MCF 10A (cell line): ENCODE data around the gene OSBPL2. TPM values are rescaled to one million over a fixed set of nuclear protein-coding genes. Genes with fewer than 3 reads are reported as not detected.

ENCODE experiments used
- BruUV-seq: library from RNA; stranded (reverse); fragments of 400-500 nt; replicated peaks from 2 replicates; lab custom pipeline; 2021; lab: Mats Ljungman, UMichigan
- CTCF ChIA-PET: fragments of 300-600 bp; sonication (Branson Sonifier 250); formaldehyde crosslinking; extraction: SDS; loops from one replicate; lab custom pipeline; 2021; ENCODE audit warnings: antibody characterized with exemption, inconsistent platforms; lab: Yijun Ruan, JAX
- POLR2A ChIA-PET: fragments of 300-600, 350-650 bp; sonication (Branson Sonifier 250); formaldehyde crosslinking; extraction: SDS; loops from one replicate; lab custom pipeline; 2020; ENCODE audit warnings: antibody characterized with exemption, inconsistent platforms; lab: Yijun Ruan, JAX
- DNase-seq: peaks from one replicate; pipeline ENCODE4 v3.0.0-alpha.2; 2018; ENCODE audit not compliant: unreplicated experiment
- H3K27ac Mint-ChIP-seq: one replicate; pipeline ENCODE4 v1.8.0; 2022; ENCODE audit warnings: mild to moderate bottlenecking, low read depth, mixed read lengths; ENCODE audit not compliant: unreplicated experiment
- H3K27me3 Mint-ChIP-seq: one replicate; pipeline ENCODE4 v1.8.0; 2022; ENCODE audit warnings: mixed read lengths; ENCODE audit not compliant: insufficient read depth, unreplicated experiment
- H3K36me3 Mint-ChIP-seq: one replicate; pipeline ENCODE4 v1.8.0; 2022; ENCODE audit warnings: mild to moderate bottlenecking, moderate library complexity, mixed read lengths; ENCODE audit not compliant: insufficient read depth, unreplicated experiment
- H3K4me1 Mint-ChIP-seq: one replicate; pipeline ENCODE4 v1.8.0; 2022; ENCODE audit warnings: mixed read lengths; ENCODE audit not compliant: insufficient read depth, unreplicated experiment
- H3K4me3 Mint-ChIP-seq: one replicate; pipeline ENCODE4 v1.8.0; 2022; ENCODE audit warnings: mild to moderate bottlenecking, moderate library complexity, mixed read lengths; ENCODE audit not compliant: unreplicated experiment
- H3K9me3 Mint-ChIP-seq: one replicate; pipeline ENCODE4 v1.8.0; 2022; ENCODE audit warnings: mixed read lengths; ENCODE audit not compliant: unreplicated experiment
- CTCF ChIP-seq: fragments of 200-600 bp; IDR thresholded peaks from one replicate; pipeline ENCODE4 v1.8.0; 2022; ENCODE audit warnings: antibody characterized with exemption, mild to moderate bottlenecking; ENCODE audit not compliant: unreplicated experiment
- intact Hi-C: fragments of 100-400 bp; cut with micrococcal nuclease; formaldehyde crosslinking; loops from 2 replicates; pipeline ENCODE4 v1.14.1; 2022
- total RNA-seq: library from RNA; stranded (reverse); gene quantifications from 2 replicates; pipeline ENCODE4 v1.2.3, GENCODE V29; 2022

Gene OSBPL2
- total RNA-seq, 1 experiment from 2014 or later = 38.8 TPM

- no TSS peak for BruUV-seq
- H3K27ac Mint-ChIP-seq = no peak overlapping the region
- no peak for DNase-seq
- H3K4me3 Mint-ChIP-seq = no peak overlapping the region
- TF ChIP-seq CTCF = no peak
- peaks cover 90% of the 10 kb centered on the region for H3K36me3 Mint-ChIP-seq
- no peaks in the 10 kb centered on the region for H3K9me3 Mint-ChIP-seq
- ChIA-PET POLR2A (interaction anchor here (3.9 kb wide), 1 partner anchor 11 kb away, joined by 32 read pairs; no protein-coding TSS in a partner anchor), CTCF (interaction anchor here (0.9 to 1.8 kb wide), 3 partner anchors 11 to 65 kb away, joined by 3 to 10 read pairs (median 5); no protein-coding TSS in a partner anchor)
- intact Hi-C loops = no loop called here
- no peaks in the 10 kb centered on the region for H3K27me3 Mint-ChIP-seq
- peaks cover 5% of the 10 kb centered on the region for H3K4me1 Mint-ChIP-seq
Observed at GRCh38 chr20:62317167-62317655, 78.9 kb downstream of the OSBPL2 start.

GRCh38 chr20:62318400-62319345 lies 80.4 kb downstream of the OSBPL2 start:
- POLR2A ChIA-PET = interaction anchor here (0.8 to 1.5 kb wide), 7 partner anchors 9 to 46 kb away, joined by 3 to 10 read pairs (median 4); partner anchors contain the start of gene ADRM1
- no peak overlapping the region for H3K4me3 Mint-ChIP-seq
- intact Hi-C loops = no loop called here
- H3K27ac Mint-ChIP-seq = no peak overlapping the region
- no peak for TF ChIP-seq CTCF
- no peak for DNase-seq
- peaks cover 90% of the 10 kb centered on the region for H3K36me3 Mint-ChIP-seq
- H3K4me1 Mint-ChIP-seq = peaks cover 5% of the 10 kb centered on the region
- no peaks in the 10 kb centered on the region for H3K9me3 Mint-ChIP-seq
- no TSS peak for BruUV-seq
- CTCF ChIA-PET = no interaction called here
- no peaks in the 10 kb centered on the region for H3K27me3 Mint-ChIP-seq

GRCh38 chr20:62319346-62319909 lies 81.1 kb downstream of the OSBPL2 start:
- BruUV-seq = no TSS peak
- intact Hi-C loops = no loop called here
- Mint-ChIP-seq H3K36me3 (peaks cover 88% of the 10 kb centered on the region), H3K27ac (no peak overlapping the region), H3K4me1 (peaks cover 5% of the 10 kb centered on the region), H3K4me3 (no peak overlapping the region), H3K9me3 (no peaks in the 10 kb centered on the region), H3K27me3 (no peaks in the 10 kb centered on the region)
- no peak for TF ChIP-seq CTCF
- CTCF ChIA-PET = interaction anchor here (1.6 kb wide), 1 partner anchor 63 kb away, joined by 6 read pairs; no protein-coding TSS in a partner anchor
- POLR2A ChIA-PET = interaction anchor here (1.0 to 1.5 kb wide), 5 partner anchors 8 to 46 kb away, joined by 3 to 10 read pairs (median 3); no protein-coding TSS in a partner anchor
- DNase-seq = no peak
